ENCODE measurements around the gene KLRC1. TPM values are rescaled to one million over a fixed set of nuclear protein-coding genes. Genes with fewer than 3 reads are reported as not detected.
A peak's percentile ranks its signal among the peaks of the same experiment; 100 is the strongest.
"Not testable (repeated sequence)": the region's sequence is repeated elsewhere in the genome, so short reads cannot be mapped to it uniquely, and the experiment has no call there.

KLRC1 gene
- total RNA-seq, 1 donor from 2014 or later = not detected

DNA sequence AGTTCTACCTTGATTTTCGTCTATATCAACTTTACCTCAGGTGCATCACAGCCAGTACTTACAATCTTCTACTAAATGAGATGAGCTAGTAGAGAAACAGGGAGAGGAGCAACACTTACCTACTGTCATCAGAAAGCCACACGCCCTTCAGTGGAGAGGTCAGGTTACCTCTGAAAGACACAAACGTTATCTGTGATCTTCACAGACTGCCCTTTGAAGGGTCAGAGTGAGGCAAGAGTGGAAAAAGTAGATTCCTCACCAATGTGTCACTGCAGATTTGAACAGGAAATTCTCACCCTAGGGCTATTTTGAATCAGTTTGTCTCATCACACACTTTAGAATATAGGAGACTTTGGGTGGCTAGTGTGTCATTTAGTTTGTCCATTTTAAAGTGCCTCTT, 31.0 kb downstream of the KLRC1 start:
- not testable (repeated sequence) for DNase-seq (ENCODE audit: low read depth in 2 of 2)

DNA sequence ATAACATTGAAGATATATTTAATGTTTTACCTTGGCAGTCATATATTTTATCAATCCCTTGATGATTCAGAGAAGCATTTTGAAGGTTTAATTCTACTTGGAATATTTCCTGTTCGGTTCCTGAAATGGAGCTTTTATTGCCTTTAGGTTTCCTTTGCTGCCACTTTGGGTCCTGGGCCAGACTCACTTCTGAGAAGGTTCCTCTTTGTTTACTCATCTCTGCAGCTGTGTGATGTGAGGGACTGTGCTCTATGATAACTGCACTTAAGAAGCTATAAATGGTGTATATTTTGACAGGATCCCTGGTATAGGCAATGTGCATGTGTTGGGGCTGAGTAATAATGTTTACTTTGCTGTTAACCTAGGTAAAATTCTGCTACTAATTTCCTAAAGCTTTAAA, 32.8 kb downstream of the KLRC1 start, which contains the start of gene KLRC3:
TSS of gene KLRC3 (minus strand) at position 262 of the 400 bp plus-strand sequence. CDS start at position 217, 45 bp downstream.
- DNase-seq (ENCODE audit: low read depth in 2 of 2) = peak in 1 of 2 donors; percentile 49

DNA sequence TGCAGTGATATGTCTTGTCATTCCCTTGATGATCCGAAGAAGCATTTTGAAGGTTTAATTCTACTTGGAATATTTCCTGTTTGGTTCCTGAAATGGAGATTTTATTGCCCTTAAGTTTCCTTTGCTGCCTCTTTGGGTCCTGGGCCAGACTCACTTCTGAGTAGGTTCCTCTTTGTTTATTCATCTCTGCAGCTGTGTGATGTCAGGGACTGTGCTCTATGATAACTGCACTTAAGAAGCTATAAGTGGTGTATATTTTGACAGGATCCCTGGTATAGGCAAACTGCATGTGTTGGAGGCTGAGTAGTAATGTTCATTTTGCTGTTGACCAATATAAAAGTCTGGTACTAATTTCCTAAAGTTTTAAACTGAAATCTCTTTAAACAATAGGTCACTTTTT, 43.8 kb downstream of the KLRC1 start, which contains the start of gene KLRC4:
TSS of gene KLRC4 (minus strand) at position 366 of the 400 bp plus-strand sequence. CDS start at position 184, 182 bp downstream.
- DNase-seq (ENCODE audit: low read depth in 2 of 2) = peak in 1 of 2 donors; percentile 59

DNA sequence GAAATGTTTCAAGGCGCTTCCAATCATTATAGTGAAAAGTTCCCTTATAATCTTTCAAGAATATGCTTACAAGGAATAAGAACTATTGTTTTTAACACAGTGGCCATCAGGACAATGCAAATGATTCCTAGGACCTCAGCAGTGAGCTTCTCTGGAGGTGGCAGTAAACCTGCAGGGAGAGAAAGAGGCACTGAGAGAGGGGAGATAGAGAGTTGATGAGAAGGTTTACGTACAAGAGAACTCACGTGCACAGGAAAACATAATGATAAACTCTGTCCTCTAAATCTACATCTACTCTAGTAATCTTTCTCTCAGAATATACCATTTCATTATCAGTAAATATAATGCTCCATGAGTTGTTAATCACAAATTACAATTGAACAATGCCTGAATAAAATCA, 44.3 kb downstream of the KLRC1 start:
- DNase-seq (ENCODE audit: low read depth in 2 of 2) = no peak

DNA sequence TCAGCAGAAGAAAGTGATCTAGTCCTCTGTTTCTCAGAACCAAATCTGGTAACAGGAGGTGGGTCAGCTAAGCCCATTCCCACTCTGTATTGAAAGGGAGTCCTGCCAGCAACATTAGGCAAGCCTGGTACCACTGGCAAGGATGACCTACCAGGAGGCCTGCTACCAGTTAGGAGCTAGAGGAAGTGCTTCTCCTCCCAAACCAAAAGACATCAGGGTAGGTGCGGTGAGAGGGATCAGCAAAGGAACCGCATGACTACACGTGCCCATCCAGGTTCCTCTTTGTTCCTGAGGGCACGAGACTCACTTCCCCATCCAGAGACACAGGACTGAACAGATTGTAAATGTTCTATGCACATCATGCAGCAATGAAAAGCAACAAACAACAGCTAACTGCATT, 46.5 kb downstream of the KLRC1 start:
- DNase-seq (ENCODE audit: low read depth in 2 of 2) = no peak

DNA sequence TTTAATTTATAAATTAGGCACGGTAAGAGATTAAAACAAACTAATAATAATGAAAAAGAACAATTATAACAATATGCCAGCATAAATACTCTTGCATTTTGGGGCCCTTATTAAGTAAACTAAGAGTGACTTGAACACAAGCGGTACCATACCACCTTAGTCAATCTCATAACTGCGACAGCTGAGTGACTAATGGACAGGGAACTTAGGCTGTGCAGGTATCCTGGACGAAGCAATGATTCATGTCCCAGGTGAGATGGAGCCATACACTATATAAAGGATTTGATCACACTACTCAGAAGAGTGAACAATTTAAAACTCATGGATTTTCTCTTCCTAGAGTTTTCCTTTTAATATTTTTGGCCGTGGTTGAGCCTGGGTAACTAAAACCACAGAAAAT, 47.9 kb downstream of the KLRC1 start:
- DNase-seq (ENCODE audit: low read depth in 2 of 2) = no peak

DNA sequence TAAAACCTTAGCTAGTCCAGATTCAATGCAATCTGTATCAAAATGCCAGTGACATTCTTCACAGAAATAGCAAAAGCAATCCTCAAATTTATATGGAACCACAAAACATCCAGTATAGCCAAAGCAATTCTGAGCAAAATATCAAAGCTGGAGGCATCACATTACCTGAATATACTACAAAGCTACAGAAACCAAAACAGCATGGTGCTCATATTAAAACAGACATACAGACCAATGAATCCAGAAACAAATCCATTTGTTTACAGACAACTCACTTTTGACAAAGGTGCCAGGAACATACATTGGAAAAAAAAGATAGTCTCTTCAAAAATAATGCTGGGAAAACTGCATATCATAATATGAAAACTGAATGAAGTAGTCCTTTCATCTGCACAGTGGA, 48.4 kb downstream of the KLRC1 start:
- DNase-seq (ENCODE audit: low read depth in 2 of 2) = no peak

DNA sequence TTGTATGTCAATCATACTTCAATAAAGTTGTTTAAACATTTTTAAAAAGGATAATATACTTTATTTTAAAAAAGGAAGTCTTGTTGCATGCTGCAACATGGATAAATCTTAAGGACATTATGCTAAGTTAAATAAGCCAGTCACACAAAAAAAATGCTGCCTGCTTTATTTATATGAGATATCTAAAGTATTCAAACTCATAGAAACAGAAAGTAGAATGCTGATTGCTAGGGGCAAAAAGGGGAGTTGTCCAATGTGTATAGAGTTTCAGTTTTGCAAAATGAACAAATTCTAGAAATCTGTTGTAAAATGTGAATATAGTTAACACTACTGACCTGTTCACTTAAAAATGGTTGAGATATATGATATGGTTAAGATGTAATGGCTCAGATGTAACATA, 52.3 kb downstream of the KLRC1 start:
- no peak for DNase-seq (ENCODE audit: low read depth in 2 of 2)

DNA sequence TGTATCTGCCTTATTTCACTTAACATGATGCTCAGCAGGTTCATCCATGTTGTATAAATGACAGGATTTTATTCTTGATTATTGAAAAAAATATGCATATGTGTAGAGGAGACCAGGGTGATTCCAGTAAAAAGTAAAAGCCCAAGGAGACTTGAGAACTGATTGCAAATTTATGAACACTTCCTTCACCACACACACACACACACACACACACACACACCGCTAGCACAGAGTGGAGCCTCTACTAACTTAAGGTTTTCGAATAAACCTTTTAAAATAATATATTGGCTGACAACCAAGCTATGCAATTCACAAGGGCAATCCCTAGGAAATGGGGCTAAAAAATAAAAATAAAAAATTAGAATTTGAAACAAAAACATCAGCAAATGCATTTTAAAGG, 55.0 kb downstream of the KLRC1 start:
- no peak for DNase-seq (ENCODE audit: low read depth in 2 of 2)

DNA sequence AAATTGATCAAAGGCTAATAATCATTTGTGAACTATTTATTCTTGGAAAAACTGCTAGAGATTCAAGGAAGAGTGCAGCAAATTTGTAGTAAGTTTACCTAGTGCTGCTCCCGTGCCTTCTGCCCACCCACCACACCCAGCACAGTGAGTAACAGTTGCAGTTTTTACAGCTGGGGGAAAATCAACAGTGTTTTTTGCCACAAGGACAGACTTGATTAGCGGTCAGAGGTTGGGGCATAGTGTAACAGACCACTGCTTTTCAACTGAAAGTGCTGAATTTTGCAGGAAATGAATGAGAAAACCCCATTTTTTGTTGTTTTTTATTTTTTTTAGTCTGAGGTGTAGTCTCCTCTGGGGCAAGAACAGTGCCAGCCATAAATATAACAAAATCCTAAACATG, 55.9 kb downstream of the KLRC1 start:
- no peak for DNase-seq (ENCODE audit: low read depth in 2 of 2)

DNA sequence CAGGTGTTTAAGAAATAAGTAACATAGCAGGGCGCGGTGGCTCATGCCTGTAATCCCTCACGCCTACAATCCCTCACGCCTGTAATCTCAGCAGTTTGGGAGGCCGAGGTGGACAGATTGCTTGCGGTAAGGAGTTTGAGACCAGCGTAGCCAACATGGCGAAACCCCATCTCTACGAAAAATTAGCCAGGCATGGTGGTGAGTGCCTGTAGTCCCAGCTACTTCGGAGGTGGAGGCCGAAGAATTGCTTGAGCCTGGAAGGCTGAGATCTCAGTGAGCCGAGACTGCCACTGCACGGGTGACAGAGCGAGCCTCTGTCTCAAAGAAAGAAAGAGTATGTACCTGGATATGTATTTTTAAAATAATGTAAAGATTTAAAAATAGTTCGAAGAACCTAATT, 57.0 kb downstream of the KLRC1 start:
- DNase-seq (ENCODE audit: low read depth in 2 of 2) = not testable (repeated sequence)

Other genes starting within 250 kb of the KLRC1 start
- 72.4 and 159 TPM in 2 replicates for gene GABARAPL1, start 240.5 kb downstream of the KLRC1 start, total RNA-seq
- gene KLRD1, start 145.5 kb downstream of the KLRC1 start, total RNA-seq = under 0.01 and 0.20 TPM in 2 replicates
- not detected in 2 replicates for gene KLRK1, start 63.3 kb downstream of the KLRC1 start, total RNA-seq
- gene KLRC4, start 43.6 kb downstream of the KLRC1 start, total RNA-seq = not detected in 2 replicates
- not detected in 2 replicates for gene KLRC3, start 32.8 kb downstream of the KLRC1 start, total RNA-seq
- not detected in 2 replicates for gene KLRC2, start 17.4 kb downstream of the KLRC1 start, total RNA-seq
- 0.60 and 7.8 TPM in 2 replicates for gene EIF2S3B, start 52.5 kb upstream of the KLRC1 start, total RNA-seq
- gene MAGOHB, start 160.2 kb upstream of the KLRC1 start, total RNA-seq = 6.1 and 13.5 TPM in 2 replicates
- 4.2 and 8.1 TPM in 2 replicates for gene STYK1, start 220.7 kb upstream of the KLRC1 start, total RNA-seq

All from lung microvascular endothelial cell (primary cell).